IMR-90 (cell line): Measurements from ENCODE around the gene SPI1. TPM values are rescaled to one million over a fixed set of nuclear protein-coding genes. Genes with fewer than 3 reads are reported as not detected.

ENCODE experiments used
- CEBPB ChIP-seq: IDR thresholded peaks from 2 replicates; pipeline ENCODE4 v1.6.1; 2012; ENCODE audit warnings: low read depth, low read length, improper control_type of control experiment
- CHD1 ChIP-seq: IDR thresholded peaks from 2 replicates; pipeline ENCODE4 v1.6.1; 2012; ENCODE audit warnings: low read depth, low read length, improper control_type of control experiment
- MAZ ChIP-seq: IDR thresholded peaks from 2 replicates; pipeline ENCODE4 v1.6.1; 2012; ENCODE audit warnings: low read depth, mild to moderate bottlenecking, low read length, improper control_type of control experiment, moderate library complexity, borderline replicate concordance
- polyA plus RNA-seq, 3 experiments: library from polyadenylated mRNA; depleted of rRNA; stranded (reverse); fragments of >200 nt; gene quantifications; 2 replicates each; pipeline ENCODE4 v1.2.3, GENCODE V29; 2012; ENCODE audit warnings: low replicate concordance in 1 of 3
- total RNA-seq: library from RNA; depleted of rRNA; stranded (reverse); fragments of >200 nt; gene quantifications from 2 replicates; pipeline ENCODE4 v1.2.3, GENCODE V29; 2012

The SPI1 gene
- total and polyA plus RNA-seq, 2 of the 4 experiments (the other 2 are of a cell fraction), result not detected

DNA sequence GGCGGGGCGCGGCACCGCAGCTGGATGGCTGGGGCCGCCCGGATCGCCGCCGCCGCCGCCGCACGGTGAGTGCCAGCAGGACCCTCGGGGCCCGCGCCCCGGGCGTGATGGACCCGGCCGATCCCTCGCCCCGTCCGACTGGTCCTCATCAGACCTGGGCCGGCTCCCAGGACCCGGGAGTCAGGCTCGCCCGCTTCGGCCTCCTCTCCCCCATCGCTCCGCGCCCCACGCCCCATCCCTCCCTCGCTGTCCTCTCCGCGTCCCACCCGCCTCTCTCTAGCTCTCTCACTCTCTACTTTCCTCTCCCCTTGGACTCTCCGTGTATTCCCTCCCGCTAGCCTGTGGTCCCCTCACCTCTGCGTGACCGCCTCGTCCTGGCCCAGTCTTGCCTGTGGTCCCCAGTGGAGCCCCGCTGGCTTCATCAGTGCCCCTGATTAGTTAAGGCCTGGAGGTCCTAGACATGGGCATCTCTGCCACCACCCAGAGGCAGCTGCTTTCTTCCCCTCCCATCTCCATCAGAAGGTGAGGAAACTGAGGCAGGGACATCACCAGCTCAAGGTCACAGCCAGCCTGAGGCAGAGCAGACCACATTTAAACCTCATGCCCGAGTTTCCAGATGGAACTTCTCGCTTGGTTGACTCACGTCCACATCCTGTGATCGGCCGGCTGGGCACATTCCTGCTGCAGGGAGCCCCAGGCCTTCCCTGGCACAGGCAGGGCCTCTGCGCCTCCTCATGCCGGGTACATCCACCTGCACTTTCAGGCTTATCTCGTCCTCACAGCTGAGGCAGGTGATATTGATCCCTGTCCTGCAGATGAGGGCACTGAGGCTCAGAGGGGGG, 30.5 kb upstream of the SPI1 start (continued):
- TF ChIP-seq CHD1 (peak; percentile 59; the same call in 1 of the 2 replicates), CEBPB (no peak), MAZ (peak; percentile 23; the same call in 1 of the 2 replicates)
